HG02852 (cell line): ENCODE measurements around the gene C1QTNF3.
"Not testable (repeated sequence)": the region's sequence is repeated elsewhere in the genome, so short reads cannot be mapped to it uniquely, and the experiment has no call there.

Experiments
- ATAC-seq: cut with Tn5 transposase; IDR thresholded peaks from one replicate; pipeline ENCODE4 v1.9.1; 2021; ENCODE audit warnings: mild to moderate bottlenecking, moderate library complexity; ENCODE audit not compliant: unreplicated experiment

C1QTNF3 gene

GRCh38 chr5:34026089-34026761 lies 16.8 kb downstream of the C1QTNF3 start:
- ATAC-seq, result no peak

- peak; percentile 91 for ATAC-seq
Measured at GRCh38 chr5:34022121-34022705, 20.8 kb downstream of the C1QTNF3 start.

- ATAC-seq, result no peak
Measured at GRCh38 chr5:34021334-34021733, 21.7 kb downstream of the C1QTNF3 start.

- ATAC-seq, result no peak
Measured at GRCh38 chr5:34020726-34021125, 22.3 kb downstream of the C1QTNF3 start.

- no peak for ATAC-seq
Measured at GRCh38 chr5:34017254-34017653, 25.8 kb downstream of the C1QTNF3 start.

GRCh38 chr5:34016750-34017149 lies 26.3 kb downstream of the C1QTNF3 start:
- ATAC-seq, result no peak

GRCh38 chr5:34016222-34016621 lies 26.8 kb downstream of the C1QTNF3 start:
- no peak for ATAC-seq

GRCh38 chr5:34015120-34015822 lies 27.7 kb downstream of the C1QTNF3 start:
- no peak for ATAC-seq

- no peak for ATAC-seq
Measured at GRCh38 chr5:34014626-34015025, 28.4 kb downstream of the C1QTNF3 start.

- ATAC-seq, result no peak
Measured at GRCh38 chr5:34013547-34013946, 29.5 kb downstream of the C1QTNF3 start.

GRCh38 chr5:34012791-34013190 lies 30.2 kb downstream of the C1QTNF3 start:
- no peak for ATAC-seq

GRCh38 chr5:34011536-34011935 lies 31.5 kb downstream of the C1QTNF3 start:
- no peak for ATAC-seq

- ATAC-seq, result not testable (repeated sequence)
Measured at GRCh38 chr5:34010146-34010545, 32.9 kb downstream of the C1QTNF3 start.

GRCh38 chr5:34009610-34010009 lies 33.4 kb downstream of the C1QTNF3 start:
- ATAC-seq, result no peak

GRCh38 chr5:34008802-34009201 lies 34.2 kb downstream of the C1QTNF3 start:
- ATAC-seq, result no peak

GRCh38 chr5:34007621-34008600 lies 35.1 kb downstream of the C1QTNF3 start, which contains the start of gene AMACR:
AMACR (minus strand) TSS chr5:34008050; CDS start chr5:34008019, 31 bp downstream.
- ATAC-seq, result peak; percentile 92

- ATAC-seq, result no peak
Measured at GRCh38 chr5:34007201-34007620, 35.8 kb downstream of the C1QTNF3 start.

GRCh38 chr5:34005681-34006080 lies 37.3 kb downstream of the C1QTNF3 start:
- ATAC-seq, result no peak

GRCh38 chr5:34005211-34005610 lies 37.8 kb downstream of the C1QTNF3 start:
- ATAC-seq, result no peak

GRCh38 chr5:34003941-34004340 lies 39.1 kb downstream of the C1QTNF3 start:
- no peak for ATAC-seq
